ENCODE measurements around the gene CXCL12. TPM values are rescaled to one million over a fixed set of nuclear protein-coding genes. Genes with fewer than 3 reads are reported as not detected.

CXCL12 gene
- polyA plus RNA-seq, 1 of the 3 experiments (the other 2 are of a cell fraction) = 4.7 TPM

- Histone ChIP-seq H3K9ac (no peak overlapping the region), H3F3A (replicated peaks; ENCODE audit: insufficient read depth) (no peaks in the 10 kb centered on the region), H4K20me1 (ENCODE audit: insufficient read depth) (no peaks in the 10 kb centered on the region), H3K4me3 (ENCODE audit: low read depth in 2 of 2, low read length in 1 of 2) (no peak overlapping the region), H3K27ac (ENCODE audit: low read depth in 2 of 2, low read length in 1 of 2) (no peak overlapping the region), H3K4me2 (no peak overlapping the region), H3K79me2 (ENCODE audit: insufficient read depth) (peaks cover 2% of the 10 kb centered on the region; the same call in 1 of the 2 replicates), H3K9me2 (no peaks in the 10 kb centered on the region), H2AFZ (ENCODE audit: low read depth) (no peak overlapping the region), H3K9me3 (no peaks in the 10 kb centered on the region), H3K4me1 (ENCODE audit: control insufficient read depth in 1 of 2, insufficient read depth in 2 of 2, low read depth in 1 of 2, low read length in 1 of 2) (no peaks in the 10 kb centered on the region; a peak in 1 of 4 replicates), H3K27me3 (ENCODE audit: insufficient read depth) (peaks cover 18% of the 10 kb centered on the region), H3K36me3 (replicated peaks in 1 of 2; ENCODE audit: control insufficient read depth in 1 of 2, insufficient read depth in 2 of 2, low read length in 1 of 2) (no peaks in the 10 kb centered on the region)
- DNase-seq = no peak
- no peak for TF ChIP-seq CHD2 (IDR thresholded peaks at IDR 0.05; ENCODE audit: low read length, partially characterized antibody)
- TF ChIP-seq SMC3 (IDR thresholded peaks at IDR 0.05; ENCODE audit: low read depth, low read length) = no peak
- 33% methylated on average over 1 of the region's 2 CpGs for WGBS (ENCODE audit: low lambda C conversion rate)
- POLR2A ChIA-PET = no interaction called here
- CTCF ChIA-PET = interaction anchor here (0.9 to 10.4 kb wide), 4 partner anchors 78 to 719 kb away, joined by 3 to 142 read pairs (median 61); no protein-coding TSS in a partner anchor
These were observed 4.7 kb upstream of the CXCL12 start for GRCh38 chr10:44389556-44389955.

- DNase-seq = no peak
- WGBS (ENCODE audit: low lambda C conversion rate) = 18% methylated on average over 4 of the region's 4 CpGs
- POLR2A ChIA-PET = no interaction called here
- no peak overlapping the region for H3K4me3 ChIP-seq (ENCODE audit: low read depth in 2 of 2, low read length in 1 of 2)
- peaks cover 18% of the 10 kb centered on the region for H3K27me3 ChIP-seq (ENCODE audit: insufficient read depth)
- no peaks in the 10 kb centered on the region for H4K20me1 ChIP-seq (ENCODE audit: insufficient read depth)
- H2AFZ ChIP-seq (ENCODE audit: low read depth) = no peak overlapping the region
- TF ChIP-seq CHD2 (IDR thresholded peaks at IDR 0.05; ENCODE audit: low read length, partially characterized antibody) = no peak
- no peak for TF ChIP-seq RXRA (IDR thresholded peaks at IDR 0.05; ENCODE audit: borderline replicate concordance, low read depth)
- CTCF ChIA-PET = interaction anchor here (0.9 to 10.4 kb wide), 5 partner anchors 78 to 727 kb away, joined by 3 to 142 read pairs (median 5); no protein-coding TSS in a partner anchor
- no peaks in the 10 kb centered on the region; a peak in 1 of 4 replicates for H3K4me1 ChIP-seq (ENCODE audit: control insufficient read depth in 1 of 2, insufficient read depth in 2 of 2, low read depth in 1 of 2, low read length in 1 of 2)
- H3F3A ChIP-seq (replicated peaks; ENCODE audit: insufficient read depth) = no peaks in the 10 kb centered on the region
- H3K79me2 ChIP-seq (ENCODE audit: insufficient read depth) = peaks cover 6% of the 10 kb centered on the region; the same call in 1 of the 2 replicates
- H3K27ac ChIP-seq (ENCODE audit: low read depth in 2 of 2, low read length in 1 of 2) = no peak overlapping the region
- no peak overlapping the region for H3K4me2 ChIP-seq
- H3K9me3 ChIP-seq = no peaks in the 10 kb centered on the region
- H3K9ac ChIP-seq = no peak overlapping the region
- H3K9me2 ChIP-seq = no peaks in the 10 kb centered on the region
- no peaks in the 10 kb centered on the region for H3K36me3 ChIP-seq (replicated peaks in 1 of 2; ENCODE audit: control insufficient read depth in 1 of 2, insufficient read depth in 2 of 2, low read length in 1 of 2)
These were observed 4.3 kb upstream of the CXCL12 start for GRCh38 chr10:44389150-44389549.

- 0 out of 2 replicates have a peak, but pooled peaks cover 4% of the 10 kb centered on the region for H4K20me1 ChIP-seq (ENCODE audit: insufficient read depth)
- ChIA-PET POLR2A (no interaction called here), CTCF (interaction anchor here (0.9 to 10.4 kb wide), 5 partner anchors 77 to 726 kb away, joined by 3 to 142 read pairs (median 5); no protein-coding TSS in a partner anchor)
- H3K79me2 ChIP-seq (ENCODE audit: insufficient read depth) = peaks cover 11% of the 10 kb centered on the region; the same call in 1 of the 2 replicates
- no peaks in the 10 kb centered on the region for H3K9me2 ChIP-seq
- TF ChIP-seq ELF1 (IDR thresholded peaks at IDR 0.05) = no peak
- TF ChIP-seq CHD2 (IDR thresholded peaks at IDR 0.05; ENCODE audit: low read length, partially characterized antibody) = no peak
- TF ChIP-seq RCOR1 (IDR thresholded peaks at IDR 0.05; ENCODE audit: low read length) = no peak
- no peak for TF ChIP-seq TCF12 (IDR thresholded peaks at IDR 0.05)
- H3K4me3 ChIP-seq (ENCODE audit: low read depth in 2 of 2, low read length in 1 of 2) = no peak overlapping the region
- H3F3A ChIP-seq (replicated peaks; ENCODE audit: insufficient read depth) = no peaks in the 10 kb centered on the region
- no peak overlapping the region for H3K27ac ChIP-seq (ENCODE audit: low read depth in 2 of 2, low read length in 1 of 2)
- H3K36me3 ChIP-seq (replicated peaks in 1 of 2; ENCODE audit: control insufficient read depth in 1 of 2, insufficient read depth in 2 of 2, low read length in 1 of 2) = no peaks in the 10 kb centered on the region
- H2AFZ ChIP-seq (ENCODE audit: low read depth) = no peak overlapping the region
- 41% methylated on average over 6 of the region's 6 CpGs for WGBS (ENCODE audit: low lambda C conversion rate)
- no peaks in the 10 kb centered on the region for H3K9me3 ChIP-seq
- no peak for DNase-seq
- no peak overlapping the region for H3K4me2 ChIP-seq
- peaks cover 23% of the 10 kb centered on the region for H3K27me3 ChIP-seq (ENCODE audit: insufficient read depth)
- no peaks in the 10 kb centered on the region; a peak in 1 of 4 replicates for H3K4me1 ChIP-seq (ENCODE audit: control insufficient read depth in 1 of 2, insufficient read depth in 2 of 2, low read depth in 1 of 2, low read length in 1 of 2)
- no peak overlapping the region for H3K9ac ChIP-seq
These were observed 3.7 kb upstream of the CXCL12 start for GRCh38 chr10:44388641-44389040.
